Liver (tissue), 9 donors: ENCODE data around the gene MTMR10. TPM values are rescaled to one million over a fixed set of nuclear protein-coding genes. Genes with fewer than 3 reads are reported as not detected.

Experiments
- DNase-seq: peaks from one replicate; pipeline ENCODE4 v3.0.0-alpha.2; 2017; ENCODE audit warnings: low spot score
- H3K27ac ChIP-seq, 2 donors: one replicate each; pipeline ENCODE4 v1.7.0; 2013; ENCODE audit warnings: inconsistent platforms in 2 of 2, low read length in 2 of 2, control low read depth in 1 of 2, low read depth in 1 of 2, mild to moderate bottlenecking in 1 of 2
- H3K27me3 ChIP-seq, 4 donors: one replicate each; pipeline versions ENCODE4 v1.6.1 to v1.7.0; 2013; ENCODE audit warnings: low read length in 3 of 4, inconsistent platforms in 1 of 4, mild to moderate bottlenecking in 1 of 4, moderate library complexity in 1 of 4; ENCODE audit not compliant: control insufficient read depth in 4 of 4, insufficient read depth in 4 of 4
- H3K36me3 ChIP-seq, 4 donors: one replicate each; pipeline versions ENCODE4 v1.6.1 to v1.7.0; 2013; ENCODE audit warnings: low read length in 3 of 4, mild to moderate bottlenecking in 3 of 4, low read depth in 1 of 4, moderate library complexity in 1 of 4; ENCODE audit not compliant: control insufficient read depth in 4 of 4, insufficient read depth in 3 of 4
- H3K4me1 ChIP-seq, 4 donors: one replicate each; pipeline versions ENCODE4 v1.6.1 to v1.7.0; 2013; ENCODE audit warnings: low read length in 3 of 4, mild to moderate bottlenecking in 3 of 4, moderate library complexity in 1 of 4; ENCODE audit not compliant: control insufficient read depth in 4 of 4, insufficient read depth in 4 of 4
- H3K4me3 ChIP-seq, 3 donors: one replicate each; pipeline versions ENCODE4 v1.6.1 to v1.7.0; 2013; ENCODE audit warnings: low read length in 3 of 3, control low read depth in 1 of 3, low read depth in 1 of 3, mild to moderate bottlenecking in 1 of 3
- H3K9ac ChIP-seq, 2 donors: one replicate each; pipeline ENCODE4 v1.7.0; 2013; ENCODE audit warnings: low read length in 2 of 2, mild to moderate bottlenecking in 2 of 2, moderate library complexity in 2 of 2, control low read depth in 1 of 2, low read depth in 1 of 2
- H3K9me3 ChIP-seq, 4 donors: one replicate each; pipeline versions ENCODE4 v1.6.1 to v1.7.0; 2013; ENCODE audit warnings: low read length in 3 of 4; ENCODE audit not compliant: control insufficient read depth in 4 of 4
- CTCF ChIP-seq: fragments of 150-350 bp; IDR thresholded peaks from 2 replicates; pipeline ENCODE4 v1.5.1; 2017; ENCODE audit warnings: improper control_type of control experiment, low read depth, low read length; ENCODE audit not compliant: missing input control
- EGR1 ChIP-seq, 2 donors: IDR thresholded peaks; 2 replicates each; pipeline ENCODE4 v1.6.1; 2016 to 2018; ENCODE audit warnings: antibody characterized with exemption in 2 of 2, low read depth in 2 of 2
- FOXA1 ChIP-seq: IDR thresholded peaks from 2 replicates; pipeline ENCODE4 v1.6.1; 2016; ENCODE audit warnings: antibody characterized with exemption
- FOXA2 ChIP-seq: IDR thresholded peaks from 2 replicates; pipeline ENCODE4 v1.6.1; 2016; ENCODE audit warnings: antibody characterized with exemption
- HNF4A ChIP-seq, 2 donors: conservative IDR thresholded peaks; 2 replicates each; pipeline ENCODE4 v1.6.1; 2016; ENCODE audit warnings: antibody characterized with exemption in 2 of 2, mild to moderate bottlenecking in 2 of 2
- HNF4G ChIP-seq: IDR thresholded peaks from 2 replicates; pipeline ENCODE4 v1.6.1; 2016; ENCODE audit warnings: antibody characterized with exemption
- JUND ChIP-seq, 2 donors: IDR thresholded peaks; 2 replicates each; pipeline ENCODE4 v1.6.1; 2016; ENCODE audit warnings: antibody characterized with exemption in 2 of 2
- MAX ChIP-seq: IDR thresholded peaks from 2 replicates; pipeline ENCODE4 v1.6.1; 2016; ENCODE audit warnings: antibody characterized with exemption
- NR2F2 ChIP-seq: IDR thresholded peaks from 2 replicates; pipeline ENCODE4 v1.6.1; 2016; ENCODE audit warnings: antibody characterized with exemption
- RAD21 ChIP-seq, 2 donors: IDR thresholded peaks; 2 replicates each; pipeline ENCODE4 v1.6.1; 2016; ENCODE audit warnings: antibody characterized with exemption in 2 of 2, mild to moderate bottlenecking in 2 of 2
- REST ChIP-seq: IDR thresholded peaks from 2 replicates; pipeline ENCODE4 v1.6.1; 2016; ENCODE audit warnings: antibody characterized with exemption, mild to moderate bottlenecking
- RXRA ChIP-seq, 2 donors: IDR thresholded peaks; 2 replicates each; pipeline ENCODE4 v1.6.1; 2017 to 2018; ENCODE audit warnings: antibody characterized with exemption in 2 of 2, mild to moderate bottlenecking in 1 of 2
- SP1 ChIP-seq: IDR thresholded peaks from 2 replicates; pipeline ENCODE4 v1.6.1; 2018; ENCODE audit warnings: antibody characterized with exemption, mild to moderate bottlenecking
- TAF1 ChIP-seq: conservative IDR thresholded peaks from 2 replicates; pipeline ENCODE4 v1.6.1; 2016; ENCODE audit warnings: antibody characterized with exemption, mild to moderate bottlenecking
- YY1 ChIP-seq: IDR thresholded peaks from 2 replicates; pipeline ENCODE4 v1.6.1; 2016; ENCODE audit warnings: antibody characterized with exemption, mild to moderate bottlenecking
- WGBS: extraction: QIAGEN DNeasy Blood & Tissue Kit; methylation state at CpG from one replicate; pipeline ENCODE4 v1.1.7; 2013; 5-methylcytosine and 5-hydroxymethylcytosine counted together
- polyA plus RNA-seq, 2 donors: library from polyadenylated mRNA; stranded (reverse) in 1 of 2; unstranded in 1 of 2; fragments of 200-250 nt in 1 of 2; fragments of >200 nt in 1 of 2; fragmentation: Nextera tagmentation in 1 of 2; extraction: Ambion mirVana in 1 of 2; gene quantifications; one replicate each; pipeline versions ENCODE4 v1.2.1 to v1.2.3, GENCODE V29; 2013 to 2015
- total RNA-seq, 2 donors: library from RNA; depleted of rRNA; stranded (reverse); fragments of >200 nt; gene quantifications; one replicate each; pipeline ENCODE4 v1.2.3, GENCODE V29; 2014
- TF ChIP-seq, protein P1 (sequence below): IDR thresholded peaks from 2 replicates; pipeline ENCODE4 v1.6.1; 2016; ENCODE audit warnings: antibody characterized with exemption
- TF ChIP-seq, protein P2 (sequence below): IDR thresholded peaks from 2 replicates; pipeline ENCODE4 v1.6.1; 2016; ENCODE audit warnings: antibody characterized with exemption
- donor health status: healthy.
- donor health status: healthy.
- donor health status: healthy.
- donor health status: healthy.
- donor health status: healthy.

Gene MTMR10
- total and polyA plus RNA-seq, 4 donors: 8.7 to 31.3 (median 13.6) TPM

GRCh38 chr15:31023841-31024240 is 32.4 kb upstream of the MTMR10 start:
- WGBS: 97% methylated on average over 5 of the region's 5 CpGs
- H3K9ac ChIP-seq: no peak overlapping the region
- no peaks in the 10 kb centered on the region for H3K4me1 ChIP-seq
- no peaks in the 10 kb centered on the region for H3K9me3 ChIP-seq
- no peaks in the 10 kb centered on the region for H3K36me3 ChIP-seq
- TF ChIP-seq, protein P1, sequence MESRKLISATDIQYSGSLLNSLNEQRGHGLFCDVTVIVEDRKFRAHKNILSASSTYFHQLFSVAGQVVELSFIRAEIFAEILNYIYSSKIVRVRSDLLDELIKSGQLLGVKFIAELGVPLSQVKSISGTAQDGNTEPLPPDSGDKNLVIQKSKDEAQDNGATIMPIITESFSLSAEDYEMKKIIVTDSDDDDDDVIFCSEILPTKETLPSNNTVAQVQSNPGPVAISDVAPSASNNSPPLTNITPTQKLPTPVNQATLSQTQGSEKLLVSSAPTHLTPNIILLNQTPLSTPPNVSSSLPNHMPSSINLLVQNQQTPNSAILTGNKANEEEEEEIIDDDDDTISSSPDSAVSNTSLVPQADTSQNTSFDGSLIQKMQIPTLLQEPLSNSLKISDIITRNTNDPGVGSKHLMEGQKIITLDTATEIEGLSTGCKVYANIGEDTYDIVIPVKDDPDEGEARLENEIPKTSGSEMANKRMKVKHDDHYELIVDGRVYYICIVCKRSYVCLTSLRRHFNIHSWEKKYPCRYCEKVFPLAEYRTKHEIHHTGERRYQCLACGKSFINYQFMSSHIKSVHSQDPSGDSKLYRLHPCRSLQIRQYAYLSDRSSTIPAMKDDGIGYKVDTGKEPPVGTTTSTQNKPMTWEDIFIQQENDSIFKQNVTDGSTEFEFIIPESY: no peak
- no peak for TF ChIP-seq FOXA1
- TF ChIP-seq CTCF: no peak
- no peak for TF ChIP-seq FOXA2
- TF ChIP-seq RAD21 (IDR thresholded peaks at IDR 0.05): no peak
- no peak for TF ChIP-seq MAX
- no peak for TF ChIP-seq HNF4A (conservative IDR thresholded peaks at IDR 0.05)
- TF ChIP-seq, protein P2, sequence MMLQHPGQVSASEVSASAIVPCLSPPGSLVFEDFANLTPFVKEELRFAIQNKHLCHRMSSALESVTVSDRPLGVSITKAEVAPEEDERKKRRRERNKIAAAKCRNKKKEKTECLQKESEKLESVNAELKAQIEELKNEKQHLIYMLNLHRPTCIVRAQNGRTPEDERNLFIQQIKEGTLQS: no peak
- no peak for TF ChIP-seq NR2F2
- no peak overlapping the region for H3K4me3 ChIP-seq
- H3K27ac ChIP-seq: no peak overlapping the region
- no peak for DNase-seq
- H3K27me3 ChIP-seq: no peaks in the 10 kb centered on the region

DNA sequence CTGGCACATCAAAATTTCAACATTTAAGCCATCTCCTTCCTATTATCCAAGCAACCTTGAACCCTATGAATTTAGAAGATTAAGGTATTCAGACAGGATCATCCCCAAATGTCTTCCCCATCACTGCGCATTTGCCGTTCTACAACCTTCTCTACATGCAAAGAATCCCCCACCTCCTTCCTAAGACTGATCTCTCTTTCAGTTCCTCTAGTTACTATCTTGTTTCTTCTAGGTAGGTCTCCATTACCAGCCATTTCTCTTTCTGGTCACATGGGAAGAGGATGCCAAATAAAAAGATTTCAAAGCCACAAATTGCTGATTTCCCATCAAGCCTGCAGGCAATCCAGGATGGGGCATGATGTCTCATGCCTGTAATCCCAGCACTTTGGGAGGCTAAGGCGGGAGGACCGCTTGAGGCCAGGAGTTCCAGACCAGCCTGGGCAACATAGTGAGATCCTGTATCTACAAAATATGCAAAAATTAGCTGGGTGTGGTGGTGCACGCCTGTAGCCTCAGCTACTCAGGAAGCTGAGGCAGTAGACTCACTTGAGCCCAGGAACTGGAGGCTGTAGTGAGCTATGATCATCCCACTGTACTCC is 29.7 kb upstream of the MTMR10 start:
- 95% methylated on average over 5 of the region's 5 CpGs for WGBS
- Histone ChIP-seq H3K9ac (no peak overlapping the region), H3K4me1 (no peaks in the 10 kb centered on the region), H3K27ac (no peak overlapping the region), H3K4me3 (no peak overlapping the region), H3K9me3 (no peaks in the 10 kb centered on the region), H3K36me3 (no peaks in the 10 kb centered on the region), H3K27me3 (no peaks in the 10 kb centered on the region)
- DNase-seq: no peak
- no peak for TF ChIP-seq MAX
- no peak for TF ChIP-seq YY1
- TF ChIP-seq SP1: no peak

- no peaks in the 10 kb centered on the region for H3K36me3 ChIP-seq
- H3K27me3 ChIP-seq: no peaks in the 10 kb centered on the region
- no peak overlapping the region for H3K4me3 ChIP-seq
- H3K27ac ChIP-seq: no peak overlapping the region
- no peaks in the 10 kb centered on the region for H3K9me3 ChIP-seq
- DNase-seq: no peak
- WGBS: 87% methylated on average over 5 of the region's 5 CpGs
- H3K9ac ChIP-seq: no peak overlapping the region
- no peaks in the 10 kb centered on the region for H3K4me1 ChIP-seq
- TF ChIP-seq RAD21 (IDR thresholded peaks at IDR 0.05) (no peak), TAF1 (no peak), FOXA1 (no peak), REST (no peak), HNF4G (no peak), HNF4A (conservative IDR thresholded peaks at IDR 0.05) (no peak), SP1 (no peak), JUND (IDR thresholded peaks at IDR 0.05) (no peak), EGR1 (IDR thresholded peaks at IDR 0.05; ENCODE audit: low read depth in 2 of 2) (no peak), MAX (no peak), RXRA (IDR thresholded peaks at IDR 0.05) (no peak)
- TF ChIP-seq, protein P2: no peak
- TF ChIP-seq, protein P1: no peak
Observed at GRCh38 chr15:31020542-31020941, 29.1 kb upstream of the MTMR10 start.
